ENCODE measurements around the gene CAMK2D. TPM values are rescaled to one million over a fixed set of nuclear protein-coding genes. Genes with fewer than 3 reads are reported as not detected.
A peak's percentile ranks its signal among the peaks of the same experiment; 100 is the strongest.

The CAMK2D gene
- total RNA-seq, 2 donors from 2014 or later, result 69.5 to 109 TPM

DNA sequence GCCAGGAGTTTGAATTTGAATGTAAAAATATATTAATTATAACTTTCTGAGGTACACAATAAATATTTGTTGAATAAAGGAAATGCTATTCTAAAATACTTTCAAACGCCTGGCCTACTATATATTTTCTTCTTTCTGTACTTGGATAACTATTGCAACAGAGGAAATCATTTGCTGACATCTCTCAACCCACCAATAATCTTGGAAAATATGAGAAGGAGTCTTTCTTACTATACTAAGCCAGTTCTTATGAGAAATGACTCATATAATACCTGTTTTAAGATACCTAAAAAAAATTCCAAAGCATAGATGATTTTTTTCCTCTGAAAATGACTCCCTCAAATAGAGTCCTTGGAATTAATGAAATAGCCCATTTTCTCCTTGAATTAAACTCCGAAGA, 64.1 kb downstream of the CAMK2D start:
- TF ChIP-seq, protein P1, sequence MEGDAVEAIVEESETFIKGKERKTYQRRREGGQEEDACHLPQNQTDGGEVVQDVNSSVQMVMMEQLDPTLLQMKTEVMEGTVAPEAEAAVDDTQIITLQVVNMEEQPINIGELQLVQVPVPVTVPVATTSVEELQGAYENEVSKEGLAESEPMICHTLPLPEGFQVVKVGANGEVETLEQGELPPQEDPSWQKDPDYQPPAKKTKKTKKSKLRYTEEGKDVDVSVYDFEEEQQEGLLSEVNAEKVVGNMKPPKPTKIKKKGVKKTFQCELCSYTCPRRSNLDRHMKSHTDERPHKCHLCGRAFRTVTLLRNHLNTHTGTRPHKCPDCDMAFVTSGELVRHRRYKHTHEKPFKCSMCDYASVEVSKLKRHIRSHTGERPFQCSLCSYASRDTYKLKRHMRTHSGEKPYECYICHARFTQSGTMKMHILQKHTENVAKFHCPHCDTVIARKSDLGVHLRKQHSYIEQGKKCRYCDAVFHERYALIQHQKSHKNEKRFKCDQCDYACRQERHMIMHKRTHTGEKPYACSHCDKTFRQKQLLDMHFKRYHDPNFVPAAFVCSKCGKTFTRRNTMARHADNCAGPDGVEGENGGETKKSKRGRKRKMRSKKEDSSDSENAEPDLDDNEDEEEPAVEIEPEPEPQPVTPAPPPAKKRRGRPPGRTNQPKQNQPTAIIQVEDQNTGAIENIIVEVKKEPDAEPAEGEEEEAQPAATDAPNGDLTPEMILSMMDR (IDR thresholded peaks at IDR 0.05), result no peak
- no peak overlapping the region for H3K4me3 ChIP-seq
- intact Hi-C loops (cut with DNase I), result loop anchor here (10.0 kb wide), 1 partner anchor 57 kb away; no protein-coding TSS in a partner anchor
- H3K27ac ChIP-seq, result no peak overlapping the region
- peaks cover 12% of the 10 kb centered on the region for H3K4me1 ChIP-seq
- no peaks in the 10 kb centered on the region for H3K27me3 ChIP-seq
- no peaks in the 10 kb centered on the region for H3K36me3 ChIP-seq
- no peak overlapping the region for H3K9ac ChIP-seq (ENCODE audit: low read depth in 2 of 2, low read length in 2 of 2)
- no peak for DNase-seq
- no peaks in the 10 kb centered on the region for H3K9me3 ChIP-seq

DNA sequence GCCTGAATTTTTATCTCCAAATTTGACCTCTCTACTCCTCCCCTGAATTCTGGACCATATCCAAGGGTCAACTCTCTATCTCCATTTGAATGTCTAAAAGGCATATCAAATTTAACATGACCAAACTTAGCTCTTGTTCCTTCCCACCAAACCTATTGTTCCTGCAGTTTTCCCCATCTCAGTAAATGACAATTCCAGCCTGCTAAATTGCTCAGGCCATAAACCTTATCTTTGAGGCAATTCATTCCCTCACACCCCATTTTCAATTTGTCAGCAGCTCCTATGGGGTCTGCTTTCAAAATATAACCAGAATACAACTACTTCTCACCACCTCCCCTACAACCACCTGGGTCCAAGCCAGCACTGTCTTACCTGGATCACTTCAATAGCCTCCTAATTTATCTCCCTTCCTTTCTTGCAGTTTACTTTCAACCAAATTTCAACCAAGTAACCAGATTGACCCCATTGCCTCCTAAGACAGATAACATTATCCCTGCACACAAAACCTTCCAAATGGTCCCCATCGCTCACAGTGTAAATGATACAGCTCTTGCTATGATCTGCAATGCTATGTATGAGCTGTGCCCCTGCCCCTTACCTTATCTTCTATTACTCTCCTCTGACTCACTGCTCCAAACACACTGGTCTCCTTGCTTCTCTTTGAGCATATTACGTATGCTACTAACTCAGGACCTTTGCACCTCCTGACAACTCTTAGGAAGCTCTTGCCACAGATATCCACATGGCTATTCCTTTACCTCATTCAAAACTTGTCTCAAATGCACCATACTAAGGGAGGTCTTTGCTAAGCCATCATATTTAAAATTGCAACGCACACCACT, 66.0 kb downstream of the CAMK2D start:
- TF ChIP-seq, protein P1 (IDR thresholded peaks at IDR 0.05), result no peak
- Histone ChIP-seq H3K27ac (peak overlapping the region; percentile 50), H3K9ac (ENCODE audit: low read depth in 2 of 2, low read length in 2 of 2) (no peak overlapping the region), H3K9me3 (no peaks in the 10 kb centered on the region), H3K4me1 (peaks cover 12% of the 10 kb centered on the region), H3K27me3 (no peaks in the 10 kb centered on the region), H3K4me3 (no peak overlapping the region), H3K36me3 (no peaks in the 10 kb centered on the region)
- intact Hi-C loops (cut with DNase I), result loop anchor here (10.0 kb wide), 1 partner anchor 59 kb away; no protein-coding TSS in a partner anchor
- peak; percentile 46 for DNase-seq

DNA sequence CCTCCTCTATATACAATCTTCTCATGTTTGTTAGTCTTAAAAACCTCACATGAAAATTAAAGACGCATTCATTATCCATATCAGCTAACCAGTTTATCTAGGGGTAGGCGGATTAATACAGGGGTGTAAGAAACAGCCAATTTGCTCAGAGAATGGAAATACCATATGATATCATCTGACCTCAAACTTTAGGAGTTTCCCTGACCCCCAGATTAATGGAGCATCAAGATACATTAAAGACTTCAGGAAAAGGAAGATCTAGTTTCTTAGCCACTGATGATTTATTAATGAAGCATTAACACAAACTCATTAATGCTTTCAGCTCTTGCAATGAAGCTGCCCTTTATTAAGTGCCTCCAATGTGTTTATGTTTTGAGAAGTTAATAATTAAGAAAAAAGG, 67.5 kb downstream of the CAMK2D start:
- DNase-seq, result no peak
- Histone ChIP-seq H3K27ac (no peak overlapping the region), H3K36me3 (no peaks in the 10 kb centered on the region), H3K27me3 (no peaks in the 10 kb centered on the region), H3K4me3 (no peak overlapping the region), H3K4me1 (peaks cover 12% of the 10 kb centered on the region), H3K9ac (ENCODE audit: low read depth in 2 of 2, low read length in 2 of 2) (no peak overlapping the region), H3K9me3 (no peaks in the 10 kb centered on the region)
- intact Hi-C loops (cut with DNase I), result loop anchor here (10.0 kb wide), 1 partner anchor 61 kb away; no protein-coding TSS in a partner anchor
- TF ChIP-seq, protein P1 (IDR thresholded peaks at IDR 0.05), result no peak

DNA sequence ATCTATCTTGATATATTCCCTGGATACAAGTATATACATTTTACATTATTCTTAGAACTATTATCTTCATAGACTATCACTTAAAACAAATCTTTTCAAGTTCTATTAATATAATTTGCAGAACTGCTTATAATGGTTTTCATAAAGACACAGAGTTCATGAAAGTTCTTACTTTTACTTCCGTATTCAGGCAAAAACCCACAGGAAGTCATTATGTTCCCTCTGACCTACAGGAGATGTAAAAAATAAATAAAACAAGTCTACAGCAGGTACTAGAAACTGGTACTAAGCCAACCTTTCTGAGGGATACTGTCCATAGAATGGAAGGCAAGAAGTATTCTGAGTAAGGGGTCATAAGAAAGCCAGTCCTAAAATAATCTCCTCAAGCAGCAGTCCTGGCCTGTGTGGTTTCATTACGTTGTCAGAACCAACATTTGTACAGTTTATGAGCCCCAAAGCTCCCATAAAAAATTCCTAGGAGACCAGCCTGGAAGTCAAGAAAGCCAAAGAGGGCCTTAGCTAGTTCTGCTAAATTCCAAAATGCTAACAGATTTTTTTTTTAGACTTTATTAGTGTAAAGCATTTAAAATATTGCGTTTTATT, 68.6 kb downstream of the CAMK2D start:
- peak overlapping the region; percentile 71 for H3K27ac ChIP-seq
- intact Hi-C loops (cut with DNase I), result loop anchor here (10.0 kb wide), 1 partner anchor 62 kb away; no protein-coding TSS in a partner anchor
- no peak for DNase-seq

DNA sequence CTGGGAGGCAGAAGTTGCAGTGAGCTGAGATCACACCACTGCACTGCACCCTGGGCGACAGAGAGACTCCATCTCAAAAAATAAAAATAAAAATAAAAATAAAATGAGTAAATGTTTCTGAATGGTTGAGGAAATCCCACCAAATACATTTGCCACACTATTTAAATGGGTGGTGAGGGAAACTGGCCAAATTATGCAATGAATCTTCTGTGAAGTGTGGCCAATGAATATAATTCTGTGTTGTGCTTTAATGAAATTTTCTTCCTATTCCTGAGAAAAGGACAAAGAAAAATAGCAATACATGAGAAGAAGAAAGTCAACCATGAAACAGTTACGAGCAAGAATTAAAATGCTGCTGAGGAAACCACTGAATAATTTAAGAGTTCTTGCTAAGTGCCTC, 69.9 kb downstream of the CAMK2D start:
- Histone ChIP-seq H3K4me1 (peaks cover 12% of the 10 kb centered on the region), H3K36me3 (no peaks in the 10 kb centered on the region), H3K27me3 (no peaks in the 10 kb centered on the region), H3K9me3 (no peaks in the 10 kb centered on the region), H3K4me3 (no peak overlapping the region), H3K9ac (ENCODE audit: low read depth in 2 of 2, low read length in 2 of 2) (no peak overlapping the region), H3K27ac (no peak overlapping the region)
- TF ChIP-seq, protein P1 (IDR thresholded peaks at IDR 0.05), result no peak
- no peak for DNase-seq
- intact Hi-C loops (cut with DNase I), result loop anchor here (10.0 kb wide), 1 partner anchor 63 kb away; no protein-coding TSS in a partner anchor

More for the DNA sequence above, 68.6 kb downstream of the CAMK2D start:
- Histone ChIP-seq H3K9me3 (no peaks in the 10 kb centered on the region), H3K4me3 (no peak overlapping the region), H3K36me3 (no peaks in the 10 kb centered on the region), H3K27me3 (no peaks in the 10 kb centered on the region), H3K4me1 (peaks cover 12% of the 10 kb centered on the region), H3K9ac (ENCODE audit: low read depth in 2 of 2, low read length in 2 of 2) (no peak overlapping the region)
- TF ChIP-seq, protein P1 (IDR thresholded peaks at IDR 0.05), result no peak

All from colonic mucosa (tissue), 4 donors.